ENCODE results near the gene CATSPERB.
"Not testable (repeated sequence)": the region's sequence is repeated elsewhere in the genome, so short reads cannot be mapped to it uniquely, and the experiment has no call there.

Gene CATSPERB

GRCh38 chr14:91731986-91732385 lies at the start of gene CATSPERB:
TSS of gene CATSPERB (minus strand) at chr14:91732086. CDS start at chr14:91729479, 2,607 bp downstream.
- DNase-seq (ENCODE audit: low read depth): no peak

GRCh38 chr14:91780452-91780851 lies 48.6 kb upstream of the CATSPERB start:
- no peak for DNase-seq (ENCODE audit: low read depth)

- no peak for DNase-seq (ENCODE audit: low read depth)
Measured at GRCh38 chr14:91778217-91778616, 46.3 kb upstream of the CATSPERB start.

- no peak for DNase-seq (ENCODE audit: low read depth)
Measured at GRCh38 chr14:91774140-91775096, 42.5 kb upstream of the CATSPERB start.

GRCh38 chr14:91770185-91770584 lies 38.3 kb upstream of the CATSPERB start:
- DNase-seq (ENCODE audit: low read depth): no peak

- DNase-seq (ENCODE audit: low read depth): peak; percentile 5
Measured at GRCh38 chr14:91755570-91756295, 23.8 kb upstream of the CATSPERB start.

- no peak for DNase-seq (ENCODE audit: low read depth)
Measured at GRCh38 chr14:91754819-91755218, 22.9 kb upstream of the CATSPERB start.

- DNase-seq (ENCODE audit: low read depth): no peak
Measured at GRCh38 chr14:91754185-91754584, 22.3 kb upstream of the CATSPERB start.

- no peak for DNase-seq (ENCODE audit: low read depth)
Measured at GRCh38 chr14:91753501-91754128, 21.7 kb upstream of the CATSPERB start.

GRCh38 chr14:91752961-91753360 lies 21.1 kb upstream of the CATSPERB start:
- no peak for DNase-seq (ENCODE audit: low read depth)

- DNase-seq (ENCODE audit: low read depth): no peak
Measured at GRCh38 chr14:91751719-91752118, 19.8 kb upstream of the CATSPERB start.

GRCh38 chr14:91750634-91751198 lies 18.8 kb upstream of the CATSPERB start:
- no peak for DNase-seq (ENCODE audit: low read depth)

- DNase-seq (ENCODE audit: low read depth): no peak
Measured at GRCh38 chr14:91749868-91750267, 18.0 kb upstream of the CATSPERB start.

GRCh38 chr14:91748049-91748448 lies 16.2 kb upstream of the CATSPERB start:
- no peak for DNase-seq (ENCODE audit: low read depth)

- DNase-seq (ENCODE audit: low read depth): no peak
Measured at GRCh38 chr14:91745344-91745743, 13.5 kb upstream of the CATSPERB start.

- no peak for DNase-seq (ENCODE audit: low read depth)
Measured at GRCh38 chr14:91744068-91744480, 12.2 kb upstream of the CATSPERB start.

GRCh38 chr14:91743305-91743653 lies 11.4 kb upstream of the CATSPERB start:
- DNase-seq (ENCODE audit: low read depth): no peak

GRCh38 chr14:91742621-91743304 lies 10.9 kb upstream of the CATSPERB start:
- DNase-seq (ENCODE audit: low read depth): no peak

- not testable (repeated sequence) for DNase-seq (ENCODE audit: low read depth)
Measured at GRCh38 chr14:91739867-91740266, 8.0 kb upstream of the CATSPERB start.

- no peak for DNase-seq (ENCODE audit: low read depth)
Measured at GRCh38 chr14:91737619-91738018, 5.7 kb upstream of the CATSPERB start.

- DNase-seq (ENCODE audit: low read depth): no peak
Measured at GRCh38 chr14:91732859-91733477, 1.1 kb upstream of the CATSPERB start.
